Ramos (cell line): Measurements from ENCODE around the gene HYAL1.
"Not testable (repeated sequence)": the region's sequence is repeated elsewhere in the genome, so short reads cannot be mapped to it uniquely, and the experiment has no call there.

Experiments used
- in situ Hi-C: fragments of 300-500 bp; cut with MboI; formaldehyde crosslinking; loops from one replicate; pipeline ENCODE4 v1.14.3; 2022; ENCODE audit warnings: low sequenced_read_pairs; ENCODE audit not compliant: unreplicated experiment

The HYAL1 gene

GRCh38 chr3:50264383-50264963, 38.9 kb downstream of the HYAL1 start:
- in situ Hi-C loops, result no loop called here

DNA sequence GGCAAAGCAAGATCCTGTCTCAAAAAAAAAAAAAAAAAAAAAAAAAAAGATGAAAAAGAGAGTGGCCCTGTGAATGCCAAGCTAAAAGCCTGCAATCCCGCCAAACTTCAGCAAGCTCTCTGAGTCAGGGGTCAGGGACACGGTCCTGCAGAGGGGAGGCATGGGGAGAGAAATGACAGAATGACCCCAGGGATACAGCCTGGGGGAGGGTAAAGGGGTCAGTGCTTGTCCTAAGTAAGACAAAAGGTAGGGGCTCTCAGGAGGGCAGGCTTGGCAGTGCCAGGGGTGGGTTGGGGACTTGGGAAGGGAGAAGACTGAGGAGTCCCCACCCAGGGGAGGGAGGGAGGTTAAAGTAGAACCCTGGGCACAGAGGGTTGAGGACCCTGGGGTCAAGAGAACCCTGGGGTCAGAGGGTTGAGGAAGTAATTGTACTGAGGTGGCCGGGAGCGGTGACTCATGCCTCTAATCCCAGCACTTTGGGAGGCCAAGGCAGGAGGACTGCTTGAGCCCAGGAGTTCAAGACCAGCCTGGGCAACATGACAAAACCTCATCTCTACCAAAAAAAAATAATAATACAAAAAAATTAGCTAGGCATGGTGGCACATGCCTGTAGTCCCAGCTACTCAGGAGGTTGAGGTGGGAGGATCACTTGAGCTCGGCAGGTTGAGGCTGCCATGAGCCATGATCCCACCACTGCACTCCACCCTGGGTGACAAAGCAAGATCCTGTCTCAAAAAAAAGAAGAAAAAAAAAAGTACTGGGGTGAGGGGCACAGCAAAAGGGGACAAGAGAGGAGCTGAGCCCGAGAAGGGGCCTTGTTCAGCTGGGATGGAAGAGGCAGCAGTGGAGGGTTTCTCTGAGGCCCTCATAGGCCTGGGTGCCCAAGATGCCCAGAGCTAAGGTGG, 39.6 kb downstream of the HYAL1 start:
- in situ Hi-C loops, result no loop called here

DNA sequence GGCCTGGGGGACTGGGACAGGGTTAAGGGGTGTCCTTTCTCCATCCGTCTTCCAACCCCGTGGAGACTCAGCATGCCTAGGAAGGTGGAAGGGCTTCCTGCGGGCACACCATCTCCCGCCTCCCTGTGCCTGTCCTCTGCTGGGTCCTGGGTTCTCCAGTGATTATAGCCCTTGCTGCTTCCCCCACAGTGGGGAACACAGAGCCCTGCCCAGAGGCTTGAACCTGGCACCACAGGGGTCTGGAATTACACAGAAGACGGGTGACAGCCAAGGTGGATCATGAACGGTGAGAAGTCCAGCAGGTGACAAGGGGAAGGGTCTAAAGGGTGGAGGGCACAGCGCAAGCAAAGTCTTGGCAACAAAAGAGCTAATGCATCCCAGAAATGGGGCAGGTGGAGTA, 40.6 kb downstream of the HYAL1 start:
- in situ Hi-C loops, result no loop called here

- in situ Hi-C loops, result not testable (repeated sequence)
Measured at GRCh38 chr3:50262200-50262599, 41.2 kb downstream of the HYAL1 start.

DNA sequence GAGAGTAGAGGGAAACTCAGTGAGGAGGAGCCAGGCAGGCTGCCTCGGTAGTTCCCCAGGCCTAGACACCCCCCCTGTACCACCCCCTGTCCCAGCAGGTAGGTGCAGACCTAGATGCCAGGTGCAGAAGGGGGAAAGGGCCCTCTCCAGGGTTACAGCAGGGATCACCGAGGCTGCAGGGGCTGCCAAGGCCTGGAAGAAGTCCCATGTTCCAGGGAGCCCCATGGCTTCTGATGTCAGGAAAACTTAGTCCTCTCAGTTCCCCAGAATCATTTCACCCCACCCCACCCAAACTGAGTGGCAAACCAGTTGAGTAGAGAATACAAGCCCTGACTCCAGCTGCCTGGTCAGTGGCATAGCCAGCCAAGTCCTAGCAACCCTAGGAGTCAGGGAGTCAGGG, 41.9 kb downstream of the HYAL1 start:
- in situ Hi-C loops, result no loop called here

GRCh38 chr3:50260942-50261441, 42.4 kb downstream of the HYAL1 start:
- in situ Hi-C loops, result no loop called here

GRCh38 chr3:50260027-50260941, 43.1 kb downstream of the HYAL1 start:
- in situ Hi-C loops, result no loop called here

- in situ Hi-C loops, result no loop called here
Measured at GRCh38 chr3:50259432-50260026, 43.8 kb downstream of the HYAL1 start.

DNA sequence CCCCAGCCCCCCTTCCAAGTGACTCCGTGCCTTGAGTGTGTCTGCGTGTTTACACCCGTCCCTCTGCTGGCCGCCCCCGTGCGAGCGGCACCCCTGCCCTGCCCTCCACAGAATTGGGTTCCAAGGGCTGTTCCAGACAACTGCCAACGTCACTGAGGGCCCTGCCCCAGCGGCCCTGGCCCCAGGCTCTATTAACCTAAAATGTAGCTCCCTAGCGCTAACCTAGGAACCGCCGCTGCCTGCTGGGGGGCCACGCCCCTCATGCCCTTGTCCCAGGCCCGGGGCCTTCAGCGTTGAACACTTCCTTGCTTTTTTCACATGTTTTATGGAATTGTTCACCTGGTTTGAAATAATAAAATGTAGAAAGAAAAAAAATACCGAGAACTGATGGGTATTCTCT, 44.4 kb downstream of the HYAL1 start:
- in situ Hi-C loops, result no loop called here

DNA sequence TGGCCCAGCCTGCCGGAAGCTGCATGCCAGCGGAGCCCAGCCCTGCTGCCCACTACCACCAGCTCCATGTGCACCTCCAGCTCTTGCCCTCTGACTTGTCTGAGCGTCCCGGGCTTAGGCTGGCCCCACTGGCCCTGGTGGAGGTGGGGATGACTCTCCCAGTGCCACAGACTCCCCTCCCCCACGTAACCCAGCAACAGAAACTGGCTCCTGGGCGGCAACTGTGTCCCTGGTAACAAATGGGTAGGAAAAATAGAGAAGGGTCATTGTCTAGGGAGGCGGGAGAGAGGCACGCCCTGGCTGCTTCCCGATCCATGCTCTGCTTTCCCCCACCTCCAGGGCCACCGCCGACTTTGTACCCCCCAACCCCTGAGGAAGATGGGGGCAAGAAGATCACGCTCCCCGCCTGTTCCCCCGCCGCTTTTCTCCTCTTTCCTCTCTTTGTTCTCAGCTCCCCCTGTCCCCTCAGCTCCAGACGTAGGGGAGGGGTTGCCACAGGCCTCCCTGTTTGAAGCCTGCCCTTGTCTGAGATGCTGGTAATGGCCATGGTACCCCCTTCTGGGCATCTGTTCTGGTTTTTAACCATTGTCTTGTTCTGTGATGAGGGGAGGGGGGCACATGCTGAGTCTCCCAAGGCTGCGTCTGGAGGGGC, 45.2 kb downstream of the HYAL1 start:
- in situ Hi-C loops, result no loop called here

DNA sequence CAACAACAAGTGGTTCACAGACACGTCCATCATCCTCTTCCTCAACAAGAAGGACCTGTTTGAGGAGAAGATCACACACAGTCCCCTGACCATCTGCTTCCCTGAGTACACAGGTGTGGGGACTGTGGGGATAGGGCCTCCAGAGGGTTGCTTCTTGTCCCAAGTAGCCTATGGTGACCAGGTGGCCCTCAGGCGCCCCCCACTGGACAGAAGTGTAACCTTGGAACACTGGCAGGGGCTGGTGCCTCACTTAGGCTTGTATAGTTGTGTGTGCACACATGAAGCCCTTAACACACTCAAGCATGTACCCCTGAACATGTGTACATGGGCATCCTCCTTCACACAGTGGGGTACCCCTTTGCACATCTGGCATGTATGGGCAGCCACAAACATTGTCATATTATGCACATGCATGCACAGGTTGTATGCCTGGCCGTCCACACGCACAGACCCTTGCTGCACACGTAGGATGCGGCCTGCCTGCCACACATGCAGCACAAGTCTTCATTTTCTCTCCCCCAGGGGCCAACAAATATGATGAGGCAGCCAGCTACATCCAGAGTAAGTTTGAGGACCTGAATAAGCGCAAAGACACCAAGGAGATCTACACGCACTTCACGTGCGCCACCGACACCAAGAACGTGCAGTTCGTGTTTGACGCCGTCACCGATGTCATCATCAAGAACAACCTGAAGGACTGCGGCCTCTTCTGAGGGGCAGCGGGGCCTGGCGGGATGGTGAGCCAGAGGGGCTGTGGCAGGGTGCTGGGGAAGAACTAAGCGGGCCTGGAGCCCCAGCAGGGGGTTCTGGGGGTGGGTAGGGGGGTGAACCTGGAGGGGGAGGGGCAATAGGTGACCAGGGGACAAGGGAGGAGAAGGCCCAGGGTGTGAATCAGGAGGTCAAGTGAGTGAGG, 46.1 kb downstream of the HYAL1 start:
- in situ Hi-C loops, result no loop called here

DNA sequence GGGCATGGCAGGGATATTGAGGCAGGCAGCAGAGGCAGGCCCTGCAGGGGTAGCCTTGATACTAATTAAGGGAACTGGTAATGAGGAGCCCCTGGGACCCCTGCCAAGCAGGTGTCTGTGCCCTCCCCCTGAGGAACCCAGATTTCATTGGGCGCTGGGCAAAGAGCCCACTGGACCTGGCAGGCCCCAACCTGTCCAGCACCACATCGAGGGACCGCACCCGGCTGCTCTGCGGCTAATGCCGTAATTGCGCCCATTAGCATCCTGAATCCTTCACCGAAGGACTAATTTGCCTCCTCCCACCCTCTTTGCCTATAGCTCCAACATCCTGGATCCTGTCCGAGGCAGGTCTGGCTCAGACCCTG, 48.1 kb downstream of the HYAL1 start:
- in situ Hi-C loops, result no loop called here

- in situ Hi-C loops, result no loop called here
Measured at GRCh38 chr3:50254577-50255250, 48.7 kb downstream of the HYAL1 start.

DNA sequence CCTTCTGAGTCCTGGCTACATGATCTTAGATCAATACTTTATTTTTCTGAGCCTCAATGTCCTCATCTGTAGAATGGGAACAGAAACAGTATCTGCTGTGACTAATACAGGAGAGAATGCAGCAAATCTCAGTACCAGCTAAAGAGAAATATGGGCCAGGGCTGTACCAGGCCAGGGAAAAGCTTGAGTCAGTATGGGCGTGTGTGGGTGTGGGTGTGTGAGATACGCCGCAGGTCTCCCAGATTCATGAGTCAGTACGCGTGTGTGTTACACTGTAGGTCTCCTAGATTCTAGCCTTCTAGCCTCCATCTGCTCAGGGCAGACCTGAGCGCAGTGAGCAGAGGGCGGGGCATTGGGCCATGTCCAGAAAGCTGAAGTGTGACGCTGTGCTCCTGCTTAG, 52.2 kb downstream of the HYAL1 start:
- in situ Hi-C loops, result no loop called here

DNA sequence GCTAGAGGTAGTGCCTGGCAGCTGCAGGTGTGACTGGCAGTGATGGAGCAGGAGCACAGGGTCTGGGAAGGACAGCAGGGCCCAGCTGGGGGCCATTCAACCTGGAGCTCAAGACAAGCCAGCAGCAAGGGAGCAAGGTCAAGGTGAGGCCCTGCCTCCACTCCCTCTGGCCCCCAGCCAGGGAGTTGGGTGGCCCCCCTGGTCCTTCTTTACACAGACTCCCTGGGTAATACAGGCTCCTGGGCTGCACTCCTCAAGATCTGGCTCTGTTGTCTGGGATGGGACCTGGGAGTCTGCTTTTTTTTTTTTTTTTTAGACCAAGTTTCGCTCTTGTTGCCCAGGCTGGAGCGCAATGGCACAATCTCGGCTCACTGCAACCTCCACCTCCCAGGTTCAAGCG, 52.9 kb downstream of the HYAL1 start:
- in situ Hi-C loops, result no loop called here
